ENCODE data around the gene NFKBIZ.

DNA sequence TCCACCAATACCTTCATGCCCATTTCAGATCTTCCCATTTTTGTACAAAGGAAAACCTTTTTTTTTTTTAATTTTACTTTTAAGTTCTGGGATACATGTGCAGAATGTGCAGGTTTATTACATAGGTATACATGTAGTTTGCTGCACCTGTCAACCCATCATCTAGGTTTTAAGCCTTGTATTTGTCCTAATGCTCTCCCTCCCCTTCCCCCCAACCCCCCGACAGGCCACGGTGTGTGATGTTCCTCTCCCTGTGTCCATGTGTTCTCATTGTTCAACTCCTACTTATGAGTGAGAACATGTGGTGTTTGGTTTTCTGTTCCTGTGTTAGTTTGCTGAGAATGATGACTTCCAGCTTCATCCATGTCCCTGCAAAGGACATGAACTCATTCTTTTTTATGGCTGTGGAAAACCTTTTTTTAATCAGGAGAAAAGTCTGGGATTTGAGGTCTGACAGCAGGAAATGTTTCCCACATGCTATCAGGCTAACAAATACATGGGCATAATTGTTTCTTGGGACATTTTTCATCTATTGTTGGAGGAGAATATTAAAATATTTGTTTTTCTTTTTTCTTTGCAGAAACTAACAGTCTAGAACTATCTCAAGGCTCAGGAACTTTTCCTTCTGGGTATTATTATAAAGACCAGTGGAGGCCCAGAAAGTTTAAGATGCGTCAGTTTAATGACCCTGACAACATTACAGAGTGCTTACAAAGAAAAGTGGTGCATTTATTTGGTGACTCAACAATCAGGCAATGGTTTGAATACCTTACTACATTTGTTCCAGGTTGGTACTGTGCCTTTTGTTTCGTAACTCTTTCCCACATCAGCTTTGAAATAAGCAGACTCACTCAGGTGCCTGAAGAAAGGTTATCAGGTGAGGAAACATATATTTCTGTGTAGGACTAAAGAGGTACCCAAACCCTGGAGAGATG is 32.8 kb upstream of the NFKBIZ start:
- TF ChIP-seq, protein P1, sequence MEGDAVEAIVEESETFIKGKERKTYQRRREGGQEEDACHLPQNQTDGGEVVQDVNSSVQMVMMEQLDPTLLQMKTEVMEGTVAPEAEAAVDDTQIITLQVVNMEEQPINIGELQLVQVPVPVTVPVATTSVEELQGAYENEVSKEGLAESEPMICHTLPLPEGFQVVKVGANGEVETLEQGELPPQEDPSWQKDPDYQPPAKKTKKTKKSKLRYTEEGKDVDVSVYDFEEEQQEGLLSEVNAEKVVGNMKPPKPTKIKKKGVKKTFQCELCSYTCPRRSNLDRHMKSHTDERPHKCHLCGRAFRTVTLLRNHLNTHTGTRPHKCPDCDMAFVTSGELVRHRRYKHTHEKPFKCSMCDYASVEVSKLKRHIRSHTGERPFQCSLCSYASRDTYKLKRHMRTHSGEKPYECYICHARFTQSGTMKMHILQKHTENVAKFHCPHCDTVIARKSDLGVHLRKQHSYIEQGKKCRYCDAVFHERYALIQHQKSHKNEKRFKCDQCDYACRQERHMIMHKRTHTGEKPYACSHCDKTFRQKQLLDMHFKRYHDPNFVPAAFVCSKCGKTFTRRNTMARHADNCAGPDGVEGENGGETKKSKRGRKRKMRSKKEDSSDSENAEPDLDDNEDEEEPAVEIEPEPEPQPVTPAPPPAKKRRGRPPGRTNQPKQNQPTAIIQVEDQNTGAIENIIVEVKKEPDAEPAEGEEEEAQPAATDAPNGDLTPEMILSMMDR (conservative IDR thresholded peaks at IDR 0.05): no peak
- TF ChIP-seq ZFX (IDR thresholded peaks at IDR 0.05): no peak
